Keratinocyte (primary cell): ENCODE measurements around the gene IFNL1.

Experiments
- EZH2 ChIP-seq: IDR thresholded peaks from one replicate; pipeline ENCODE4 v1.6.1; 2012; ENCODE audit warnings: inconsistent platforms, mild to moderate bottlenecking, low read length, moderate library complexity
- TF ChIP-seq, protein P1 (sequence below), 3 experiments: IDR thresholded peaks in 1 of 3; conservative IDR thresholded peaks in 1 of 3; optimal IDR thresholded peaks in 1 of 3; 2 replicates in 2 of 3; 3 replicates in 1 of 3; pipeline versions ENCODE3 to v1.5.1; 2011; ENCODE audit warnings: low read length in 3 of 3, mild to moderate bottlenecking in 3 of 3, moderate library complexity in 2 of 3, control low read depth in 1 of 3, inconsistent platforms in 1 of 3; ENCODE audit not compliant: insufficient read depth in 2 of 3; ENCODE audit errors: extremely low read depth in 1 of 3

DNA sequence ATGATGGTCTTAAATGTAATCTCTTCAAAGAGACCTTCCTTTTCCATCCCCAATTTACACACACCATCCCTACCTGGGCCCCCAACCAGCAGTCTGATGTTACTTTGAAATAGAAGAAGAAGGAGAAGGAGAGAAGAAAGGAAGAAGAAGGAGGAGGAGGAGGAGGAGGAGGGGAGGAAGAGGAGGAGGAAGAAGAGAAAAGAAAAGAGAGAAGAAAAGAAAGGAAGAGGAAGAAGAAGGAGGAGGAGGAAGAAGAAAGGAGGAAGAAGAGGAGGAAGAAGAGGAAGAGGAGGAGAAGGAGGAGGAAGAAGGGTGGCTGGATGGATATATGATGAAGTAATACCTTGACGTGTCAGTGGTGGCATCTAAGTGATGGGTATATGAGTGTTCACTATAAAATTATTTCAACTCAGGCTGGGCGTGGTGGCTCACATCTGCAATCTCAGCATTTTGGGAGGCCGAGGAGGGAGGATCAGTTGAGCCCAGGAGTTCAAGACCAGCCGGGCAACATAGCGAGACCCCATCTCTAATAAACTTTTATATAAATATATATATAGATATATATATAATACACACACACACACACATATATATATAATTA, 28.1 kb downstream of the IFNL1 start:
- TF ChIP-seq, protein P1, sequence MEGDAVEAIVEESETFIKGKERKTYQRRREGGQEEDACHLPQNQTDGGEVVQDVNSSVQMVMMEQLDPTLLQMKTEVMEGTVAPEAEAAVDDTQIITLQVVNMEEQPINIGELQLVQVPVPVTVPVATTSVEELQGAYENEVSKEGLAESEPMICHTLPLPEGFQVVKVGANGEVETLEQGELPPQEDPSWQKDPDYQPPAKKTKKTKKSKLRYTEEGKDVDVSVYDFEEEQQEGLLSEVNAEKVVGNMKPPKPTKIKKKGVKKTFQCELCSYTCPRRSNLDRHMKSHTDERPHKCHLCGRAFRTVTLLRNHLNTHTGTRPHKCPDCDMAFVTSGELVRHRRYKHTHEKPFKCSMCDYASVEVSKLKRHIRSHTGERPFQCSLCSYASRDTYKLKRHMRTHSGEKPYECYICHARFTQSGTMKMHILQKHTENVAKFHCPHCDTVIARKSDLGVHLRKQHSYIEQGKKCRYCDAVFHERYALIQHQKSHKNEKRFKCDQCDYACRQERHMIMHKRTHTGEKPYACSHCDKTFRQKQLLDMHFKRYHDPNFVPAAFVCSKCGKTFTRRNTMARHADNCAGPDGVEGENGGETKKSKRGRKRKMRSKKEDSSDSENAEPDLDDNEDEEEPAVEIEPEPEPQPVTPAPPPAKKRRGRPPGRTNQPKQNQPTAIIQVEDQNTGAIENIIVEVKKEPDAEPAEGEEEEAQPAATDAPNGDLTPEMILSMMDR (optimal IDR thresholded peaks at IDR 0.05 in 1 of 3, IDR thresholded peaks at IDR 0.05 in 1 of 3, conservative IDR thresholded peaks at IDR 0.05 in 1 of 3; ENCODE audit: extremely low read depth in 1 of 3, insufficient read depth in 2 of 3, low read length in 3 of 3): no peak
- TF ChIP-seq EZH2: no peak
